ENCODE data around the gene COL8A2.

Gene COL8A2

GRCh38 chr1:36135330-36135667, 10.3 kb upstream of the COL8A2 start:
- no peak for DNase-seq

- DNase-seq = peak; percentile 79
Measured at GRCh38 chr1:36134505-36135329, 9.7 kb upstream of the COL8A2 start.

- DNase-seq = no peak
Measured at GRCh38 chr1:36134031-36134430, 9.0 kb upstream of the COL8A2 start.

- DNase-seq = peak; percentile 75
Measured at GRCh38 chr1:36133484-36133883, 8.5 kb upstream of the COL8A2 start.

GRCh38 chr1:36132029-36132428, 7.0 kb upstream of the COL8A2 start:
- no peak for DNase-seq

GRCh38 chr1:36128905-36129206, 3.8 kb upstream of the COL8A2 start:
- DNase-seq = no peak

- DNase-seq = peak; percentile 60
Measured at GRCh38 chr1:36128126-36128904, 3.3 kb upstream of the COL8A2 start.

GRCh38 chr1:36126797-36127500, 1.9 kb upstream of the COL8A2 start:
- no peak for DNase-seq

- DNase-seq = no peak
Measured at GRCh38 chr1:36126005-36126716, 1.1 kb upstream of the COL8A2 start.

- no peak for DNase-seq
Measured at GRCh38 chr1:36124404-36125128, 456 bp downstream of the COL8A2 start.

GRCh38 chr1:36123356-36123755, 1.7 kb downstream of the COL8A2 start:
- no peak for DNase-seq

- DNase-seq = no peak
Measured at GRCh38 chr1:36122062-36123030, 2.7 kb downstream of the COL8A2 start.

GRCh38 chr1:36119456-36119855, 5.6 kb downstream of the COL8A2 start:
- DNase-seq = no peak

GRCh38 chr1:36118447-36119204, 6.4 kb downstream of the COL8A2 start:
- no peak for DNase-seq

- DNase-seq = no peak
Measured at GRCh38 chr1:36116901-36117300, 8.1 kb downstream of the COL8A2 start.

- DNase-seq = peak; percentile 18
Measured at GRCh38 chr1:36115931-36116330, 9.1 kb downstream of the COL8A2 start.

GRCh38 chr1:36115200-36115669, 9.8 kb downstream of the COL8A2 start:
- no peak for DNase-seq

GRCh38 chr1:36114371-36114770, 10.7 kb downstream of the COL8A2 start:
- no peak for DNase-seq

- DNase-seq = no peak
Measured at GRCh38 chr1:36112823-36113222, 12.2 kb downstream of the COL8A2 start.

GRCh38 chr1:36111151-36111550, 13.9 kb downstream of the COL8A2 start:
- DNase-seq = no peak

All from OCI-M1 (cell line).